NCI-H526 (cell line): ENCODE measurements around the gene FOXG1.
A peak's percentile ranks its signal among the peaks of the same experiment; 100 is the strongest.

Source experiments
- DNase-seq, 2 experiments: peaks; one replicate each; lab custom pipeline; 2025; lab: John Stamatoyannopoulos, UW

The FOXG1 gene

GRCh38 chr14:28766469-28766955, at the start of gene FOXG1:
Gene FOXG1 (plus strand): TSS chr14:28766787. CDS start chr14:28767280, 493 bp downstream.
- DNase-seq: no peak

DNA sequence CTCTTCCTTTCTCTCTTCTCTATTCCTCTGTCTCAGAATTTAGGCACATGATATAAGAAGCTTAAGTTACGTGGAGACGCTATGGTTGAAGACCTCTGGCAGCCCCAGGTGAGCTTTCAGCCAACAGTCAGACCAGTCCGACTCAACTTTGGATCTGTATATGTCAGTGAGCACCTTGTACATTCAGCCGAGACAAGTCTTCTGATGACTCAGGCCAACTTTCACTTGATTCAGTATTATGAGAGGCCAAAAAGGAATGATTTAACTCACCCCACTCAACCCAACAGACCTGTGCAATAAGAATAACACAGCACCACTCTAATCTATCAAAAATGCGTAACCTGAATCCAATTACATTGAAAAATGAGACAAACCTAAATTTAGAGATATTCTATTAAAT, 47.5 kb upstream of the FOXG1 start:
- no peak for DNase-seq

DNA sequence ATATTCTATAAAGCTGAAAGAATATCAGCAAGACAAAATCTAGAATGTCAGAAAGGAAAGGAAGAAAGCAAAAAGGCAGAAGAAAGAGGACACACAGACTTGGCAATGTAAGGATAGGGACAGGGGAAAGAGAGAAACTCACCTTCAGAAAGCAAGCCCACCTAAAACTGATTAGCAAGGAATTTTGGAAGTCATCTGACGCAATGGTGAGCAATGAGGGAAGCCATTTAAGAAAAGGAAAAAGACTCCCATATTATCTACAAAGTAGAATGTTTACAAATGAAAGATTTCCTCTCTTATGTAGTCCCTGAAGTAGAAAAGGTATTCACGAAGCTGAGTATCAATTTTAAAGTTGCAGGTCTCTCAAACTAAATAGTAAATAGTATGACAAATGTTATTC, 35.2 kb upstream of the FOXG1 start:
- no peak for DNase-seq

GRCh38 chr14:28742171-28742846, 24.3 kb upstream of the FOXG1 start:
- no peak for DNase-seq

DNA sequence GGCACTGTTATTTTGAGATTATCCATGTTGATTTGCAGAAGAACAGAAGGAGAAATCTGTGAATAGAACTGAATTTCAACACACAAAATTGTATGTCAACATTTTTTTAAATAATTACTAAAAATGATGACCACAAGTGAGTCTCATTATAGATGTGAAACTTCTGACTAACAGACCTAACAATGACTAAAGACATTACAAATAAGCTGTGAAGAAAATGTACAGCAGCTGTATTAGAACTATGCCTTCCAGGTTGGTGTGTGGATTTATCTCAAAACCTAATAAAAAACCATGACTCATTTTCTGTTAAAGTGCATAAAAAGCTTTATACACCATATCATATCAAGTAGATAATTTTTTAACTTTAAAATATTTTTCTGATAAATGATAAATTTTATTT, 22.5 kb upstream of the FOXG1 start:
- DNase-seq: no peak

DNA sequence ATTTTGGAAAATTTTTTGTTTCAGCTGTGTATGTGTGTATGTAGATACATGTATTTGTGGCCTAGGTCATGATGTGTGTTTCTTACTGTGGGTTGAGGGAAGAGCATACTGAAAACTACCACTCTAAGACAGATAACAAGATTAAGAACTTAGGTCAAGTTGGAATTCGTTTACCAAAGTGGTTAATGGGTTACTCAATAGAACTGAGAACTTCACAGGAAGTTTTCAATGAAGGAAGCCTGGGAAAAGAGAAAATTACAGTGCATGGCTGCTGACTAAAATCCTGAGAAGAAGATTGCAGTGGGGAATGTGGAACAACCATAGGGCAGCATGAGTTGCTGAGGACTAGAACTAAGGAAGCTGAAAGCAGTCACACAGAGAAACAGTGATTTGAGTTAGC, 21.4 kb upstream of the FOXG1 start:
- no peak for DNase-seq

- no peak for DNase-seq
These were observed 20.3 kb upstream of the FOXG1 start for GRCh38 chr14:28746247-28746646.

- DNase-seq: peak; percentile 17 to 67
These were observed 15.0 kb upstream of the FOXG1 start for GRCh38 chr14:28751467-28752058.

GRCh38 chr14:28754209-28754985, 12.2 kb upstream of the FOXG1 start:
- DNase-seq: peak; percentile 7 to 48

DNA sequence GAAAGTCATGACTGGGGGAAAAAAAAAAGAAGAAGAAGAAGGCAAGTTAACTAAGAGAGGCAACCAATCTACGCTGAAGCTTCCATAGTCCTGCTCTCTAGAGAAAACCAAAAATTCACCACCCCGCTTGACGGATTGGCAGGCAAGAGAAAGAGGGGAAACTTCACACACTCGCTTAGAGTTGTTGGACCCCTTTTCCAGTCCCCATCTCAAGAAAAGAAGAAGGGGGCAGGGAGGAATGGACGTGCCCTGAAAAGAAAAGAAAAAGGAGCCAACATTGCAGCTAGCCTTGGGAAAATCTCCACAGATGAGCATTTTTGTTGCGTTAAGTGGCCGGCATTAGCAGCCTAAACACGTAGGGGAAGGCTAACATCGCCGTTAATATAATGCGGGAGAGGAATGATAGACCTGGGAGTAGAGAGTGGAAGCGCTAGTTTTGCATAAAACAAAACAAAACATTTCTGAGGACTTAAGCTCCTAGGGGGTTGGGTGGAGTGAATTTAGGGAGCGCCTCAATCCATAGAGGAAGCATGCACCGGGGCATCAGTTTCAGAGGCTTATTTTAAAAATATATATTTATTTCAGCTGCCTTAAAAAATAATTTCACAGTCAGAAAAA, 11.3 kb upstream of the FOXG1 start:
- no peak for DNase-seq

DNA sequence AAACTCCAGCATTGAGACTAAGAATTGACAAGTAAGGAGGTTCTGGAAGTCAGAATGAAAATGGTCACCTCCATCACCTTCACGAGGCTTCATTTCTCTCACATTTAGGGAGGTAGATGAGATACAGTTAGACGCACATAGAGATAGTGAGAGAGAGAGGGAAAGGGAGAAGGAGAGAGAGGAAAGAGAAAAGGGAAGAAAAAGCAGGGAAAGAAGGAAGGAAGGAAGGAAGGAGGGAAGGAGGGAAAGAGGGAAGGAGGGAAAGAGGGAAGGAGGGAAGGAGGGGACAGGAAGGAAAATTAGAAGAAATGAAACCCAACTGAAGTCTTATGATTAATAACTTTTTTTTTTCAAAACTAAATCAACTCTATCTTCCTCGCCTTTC, 10.7 kb upstream of the FOXG1 start:
- DNase-seq: no peak

DNA sequence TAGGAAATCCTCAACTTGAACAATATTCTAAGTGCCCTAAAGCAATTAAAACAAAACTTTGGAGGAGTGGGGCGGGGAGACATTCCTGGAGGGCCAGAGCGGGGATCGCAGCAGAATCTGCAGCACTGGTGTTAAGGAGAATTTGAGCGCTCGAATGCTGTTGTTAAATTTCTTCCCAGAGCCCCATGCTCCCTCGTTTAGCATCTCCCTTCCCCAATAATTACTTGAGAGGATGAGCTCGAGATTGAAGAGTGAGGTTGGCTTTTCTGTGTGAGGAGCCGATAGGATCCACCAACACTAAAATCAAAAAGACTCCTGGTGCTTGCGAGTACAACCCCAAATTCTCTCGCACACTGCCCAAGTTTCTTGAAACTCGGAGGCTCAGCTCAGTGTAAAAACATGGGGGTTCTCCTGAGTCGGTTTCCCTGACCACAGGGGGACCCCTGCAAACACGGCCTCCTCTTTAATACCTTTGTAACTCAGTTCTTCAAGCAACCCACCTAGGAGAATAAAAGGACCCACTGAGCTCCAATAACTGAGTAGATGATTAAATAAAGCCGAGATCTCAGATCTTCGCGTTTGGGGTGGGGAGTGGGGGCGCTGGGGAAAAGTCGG, 10.2 kb upstream of the FOXG1 start:
- DNase-seq: no peak

DNA sequence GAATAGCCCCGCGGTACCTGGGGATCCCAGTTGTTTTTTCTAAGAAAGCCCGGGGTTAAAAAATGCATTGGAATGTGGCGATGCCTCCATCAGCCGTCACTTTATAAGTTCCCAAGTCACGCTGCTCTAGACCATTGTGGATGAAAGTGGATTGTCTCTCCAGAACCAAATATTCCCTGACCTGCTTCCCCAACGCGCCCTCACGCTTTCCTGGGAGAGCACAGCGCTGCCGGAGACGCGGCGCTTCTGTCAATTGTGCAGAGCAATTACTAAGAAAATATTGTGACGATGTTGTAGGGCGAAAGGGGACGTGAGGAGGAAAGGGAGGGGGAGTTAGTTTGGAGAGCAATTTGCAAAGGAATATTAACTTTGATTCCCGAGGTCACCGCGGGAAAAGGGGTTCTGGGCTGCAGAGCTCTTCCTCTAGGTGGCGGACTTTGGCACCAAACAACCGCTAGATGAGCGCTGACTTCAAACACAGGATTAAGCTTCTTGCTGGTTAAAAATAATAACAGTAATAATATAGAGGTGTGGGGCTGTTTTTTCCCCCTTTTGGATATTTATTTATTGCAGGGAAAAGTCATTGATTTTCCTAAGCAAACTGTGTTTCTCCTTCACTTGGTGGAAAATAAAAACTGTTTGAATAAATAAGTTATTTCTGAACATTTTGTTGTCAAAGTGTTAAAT, 9.6 kb upstream of the FOXG1 start:
- DNase-seq: peak in 1 of 2 experiments; percentile 59

DNA sequence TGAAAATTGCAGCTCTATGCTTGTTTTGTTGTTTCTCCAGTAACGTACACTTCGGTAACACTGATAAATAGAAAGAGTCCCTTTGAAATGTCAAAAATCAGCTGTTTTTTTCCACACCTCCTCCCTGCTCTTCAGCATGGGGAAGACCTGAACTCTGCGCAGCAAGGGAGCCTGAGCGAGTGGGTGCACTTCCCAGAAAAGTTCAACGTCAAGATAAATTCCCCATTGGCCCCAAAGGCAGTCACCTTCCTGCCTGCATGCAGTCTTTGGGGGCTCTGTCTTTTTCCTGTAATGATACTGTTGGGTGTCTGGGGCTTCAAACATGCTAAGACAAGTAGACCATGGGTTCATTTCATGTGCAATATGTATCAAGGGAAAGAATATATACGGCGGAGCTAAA, 8.8 kb upstream of the FOXG1 start:
- DNase-seq: no peak

GRCh38 chr14:28758253-28758884, 8.2 kb upstream of the FOXG1 start:
- DNase-seq: no peak

- no peak for DNase-seq
These were observed 7.5 kb upstream of the FOXG1 start for GRCh38 chr14:28758885-28759652.

DNA sequence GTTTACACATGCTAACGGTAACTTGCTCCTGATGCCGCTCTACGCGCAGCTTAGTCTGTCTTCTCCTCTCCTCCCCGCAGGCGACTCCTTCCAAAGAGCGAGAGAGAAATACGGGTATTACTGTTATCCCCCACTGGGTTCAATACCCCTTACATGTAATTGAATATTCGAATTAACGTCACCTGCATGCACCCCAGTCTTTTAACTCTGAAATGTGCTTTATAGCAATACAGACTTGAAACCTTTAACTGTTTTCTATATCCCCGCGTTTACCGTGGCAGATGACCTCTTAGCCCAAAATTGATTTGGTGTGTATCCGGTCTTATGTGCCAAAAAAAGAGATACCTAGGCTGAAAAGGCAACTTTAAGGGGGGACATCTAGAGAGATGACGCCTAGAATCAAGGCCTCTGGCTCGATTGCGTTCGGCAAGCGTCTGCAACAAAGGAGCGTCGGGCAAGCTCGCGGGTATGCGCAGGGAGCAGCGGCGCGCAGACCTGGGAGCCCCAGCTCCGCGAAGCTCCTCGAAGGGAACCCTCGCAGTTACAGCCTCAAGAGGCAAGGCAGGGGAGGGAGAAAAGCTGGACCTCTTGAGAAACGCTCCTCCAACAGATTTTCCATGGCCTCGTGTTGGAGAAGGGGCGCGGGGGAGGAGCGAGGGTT, 6.8 kb upstream of the FOXG1 start:
- DNase-seq: no peak

GRCh38 chr14:28760431-28760996, 6.1 kb upstream of the FOXG1 start:
- DNase-seq: no peak
